ENCODE measurements around the gene BCAS3.
A peak's percentile ranks its signal among the peaks of the same experiment; 100 is the strongest.

Gene BCAS3

GRCh38 chr17:61363601-61364462, 686.2 kb downstream of the BCAS3 start:
- DNase-seq (ENCODE audit: low spot score) = no peak

GRCh38 chr17:61364463-61364846, 686.8 kb downstream of the BCAS3 start:
- DNase-seq (ENCODE audit: low spot score) = no peak

- no peak for DNase-seq (ENCODE audit: low spot score)
Observed at GRCh38 chr17:61366076-61366714, 688.5 kb downstream of the BCAS3 start.

GRCh38 chr17:61366715-61367413, 689.2 kb downstream of the BCAS3 start:
- DNase-seq (ENCODE audit: low spot score) = no peak

GRCh38 chr17:61368049-61368831, 690.6 kb downstream of the BCAS3 start:
- DNase-seq (ENCODE audit: low spot score) = no peak

GRCh38 chr17:61368832-61369450, 691.3 kb downstream of the BCAS3 start:
- no peak for DNase-seq (ENCODE audit: low spot score)

GRCh38 chr17:61369751-61370150, 692.1 kb downstream of the BCAS3 start:
- DNase-seq (ENCODE audit: low spot score) = no peak

- no peak for DNase-seq (ENCODE audit: low spot score)
Observed at GRCh38 chr17:61371179-61371578, 693.5 kb downstream of the BCAS3 start.

- no peak for DNase-seq (ENCODE audit: low spot score)
Observed at GRCh38 chr17:61371606-61372005, 694.0 kb downstream of the BCAS3 start.

GRCh38 chr17:61372436-61372835, 694.8 kb downstream of the BCAS3 start:
- no peak for DNase-seq (ENCODE audit: low spot score)

- no peak for DNase-seq (ENCODE audit: low spot score)
Observed at GRCh38 chr17:61376931-61377838, 699.5 kb downstream of the BCAS3 start.

- DNase-seq (ENCODE audit: low spot score) = no peak
Observed at GRCh38 chr17:61378658-61379456, 701.2 kb downstream of the BCAS3 start.

GRCh38 chr17:61379457-61380216, 702.0 kb downstream of the BCAS3 start:
- no peak for DNase-seq (ENCODE audit: low spot score)

GRCh38 chr17:61380217-61380835, 702.7 kb downstream of the BCAS3 start:
- no peak for DNase-seq (ENCODE audit: low spot score)

GRCh38 chr17:61380836-61381525, 703.3 kb downstream of the BCAS3 start:
- no peak for DNase-seq (ENCODE audit: low spot score)

GRCh38 chr17:61381537-61381936, 703.9 kb downstream of the BCAS3 start:
- DNase-seq (ENCODE audit: low spot score) = peak; percentile 41

- DNase-seq (ENCODE audit: low spot score) = no peak
Observed at GRCh38 chr17:61382796-61383688, 705.4 kb downstream of the BCAS3 start.
